ENCODE data around the gene GSAP.

The GSAP gene

GRCh38 chr7:77438131-77438530, 22.0 kb upstream of the GSAP start:
- TF ChIP-seq ZFX (IDR thresholded peaks at IDR 0.05; ENCODE audit: borderline replicate concordance) (no peak), CTCF (IDR thresholded peaks at IDR 0.05) (no peak)

GRCh38 chr7:77434570-77435275, 18.6 kb upstream of the GSAP start:
- TF ChIP-seq ZFX (IDR thresholded peaks at IDR 0.05; ENCODE audit: borderline replicate concordance): no peak
- no peak for TF ChIP-seq CTCF (IDR thresholded peaks at IDR 0.05)

More at GRCh38 chr7:77438131-77438530, 22.0 kb upstream of the GSAP start:
- no peak overlapping the region for H3K27ac ChIP-seq

GRCh38 chr7:77433901-77434300, 17.8 kb upstream of the GSAP start:
- no peak overlapping the region for H3K27ac ChIP-seq

More at GRCh38 chr7:77434570-77435275, 18.6 kb upstream of the GSAP start:
- H3K27ac ChIP-seq: no peak overlapping the region

GRCh38 chr7:77430927-77431326, 14.8 kb upstream of the GSAP start:
- H3K27ac ChIP-seq: no peak overlapping the region
- TF ChIP-seq CTCF (IDR thresholded peaks at IDR 0.05) (no peak), ZFX (IDR thresholded peaks at IDR 0.05; ENCODE audit: borderline replicate concordance) (no peak)

More at GRCh38 chr7:77433901-77434300, 17.8 kb upstream of the GSAP start:
- TF ChIP-seq ZFX (IDR thresholded peaks at IDR 0.05; ENCODE audit: borderline replicate concordance) (no peak), CTCF (IDR thresholded peaks at IDR 0.05) (no peak)

GRCh38 chr7:77428777-77429231, 12.7 kb upstream of the GSAP start:
- TF ChIP-seq ZFX (IDR thresholded peaks at IDR 0.05; ENCODE audit: borderline replicate concordance) (no peak), CTCF (IDR thresholded peaks at IDR 0.05) (no peak)
- H3K27ac ChIP-seq: no peak overlapping the region

GRCh38 chr7:77427996-77428603, 12.0 kb upstream of the GSAP start:
- no peak for TF ChIP-seq ZFX (IDR thresholded peaks at IDR 0.05; ENCODE audit: borderline replicate concordance)
- TF ChIP-seq CTCF (IDR thresholded peaks at IDR 0.05): no peak; the same call in 1 of the 2 replicates
- no peak overlapping the region for H3K27ac ChIP-seq

GRCh38 chr7:77426521-77427051, 10.4 kb upstream of the GSAP start:
- no peak for TF ChIP-seq ZFX (IDR thresholded peaks at IDR 0.05; ENCODE audit: borderline replicate concordance)
- TF ChIP-seq CTCF (IDR thresholded peaks at IDR 0.05): no peak
- H3K27ac ChIP-seq: no peak overlapping the region
